Thyroid gland (tissue), 4 donors: Measurements from ENCODE around the gene SRRM5. TPM values are rescaled to one million over a fixed set of nuclear protein-coding genes. Genes with fewer than 3 reads are reported as not detected.
"Not testable (repeated sequence)": the region's sequence is repeated elsewhere in the genome, so short reads cannot be mapped to it uniquely, and the experiment has no call there.

ENCODE experiments used
- DNase-seq, 2 donors: peaks; one replicate each; pipeline ENCODE4 v3.0.0-alpha.2; 2019
- H3K27ac ChIP-seq, 3 donors: fragments of 200-600 bp; sonication (generic); 1 replicate in 2 of 3; 2 replicates in 1 of 3; pipeline ENCODE4 v1.5.1; 2016 to 2019; ENCODE audit warnings: mild to moderate bottlenecking in 1 of 3, moderate library complexity in 1 of 3
- H3K27me3 ChIP-seq: fragments of 200-600 bp; sonication (generic); one replicate; pipeline ENCODE4 v1.5.1; 2019
- H3K36me3 ChIP-seq, 2 donors: fragments of 200-600 bp; sonication (generic); one replicate each; pipeline ENCODE4 v1.5.1; 2016 to 2019
- H3K4me1 ChIP-seq, 2 donors: fragments of 200-600 bp; sonication (generic); one replicate each; pipeline ENCODE4 v1.5.1; 2017 to 2019
- H3K4me3 ChIP-seq, 3 donors: fragments of 200-600 bp; sonication (generic); replicated peaks in 1 of 3; 1 replicate in 2 of 3; 2 replicates in 1 of 3; pipeline ENCODE4 v1.5.1; 2016; ENCODE audit warnings: mild to moderate bottlenecking in 1 of 3
- H3K9me3 ChIP-seq: fragments of 200-600 bp; sonication (generic); one replicate; pipeline ENCODE4 v1.5.1; 2017
- CTCF ChIP-seq, 6 experiments: fragments of 200-600 bp in 3 of 6; fragments of 450-650 bp in 3 of 6; sonication (generic) in 3 of 6; IDR thresholded peaks; one replicate each; pipeline ENCODE4 v1.5.1; 2016 to 2019; ENCODE audit warnings: antibody characterized with exemption in 6 of 6, mild to moderate bottlenecking in 2 of 6, inconsistent platforms in 1 of 6, moderate library complexity in 1 of 6
- POLR2A ChIP-seq, 2 donors: fragments of 450-650 bp; IDR thresholded peaks; one replicate each; pipeline ENCODE4 v1.6.1; 2017; ENCODE audit warnings: antibody characterized with exemption in 2 of 2, mild to moderate bottlenecking in 2 of 2, moderate library complexity in 1 of 2
- WGBS, 2 donors: methylation state at CpG; one replicate each; pipeline ENCODE4 v1.1.5; 2017; 5-methylcytosine and 5-hydroxymethylcytosine counted together
- intact Hi-C: fragments of 100-400 bp; cut with DNase I; formaldehyde crosslinking; loops from one replicate; pipeline ENCODE4 v1.15.1; 2023
- total RNA-seq, 4 donors: library from RNA; depleted of rRNA; stranded (reverse); fragments of >200 nt; gene quantifications; one replicate each; pipeline ENCODE4 v1.2.3, GENCODE V29; 2016

Gene SRRM5
- total RNA-seq, 4 donors from 2014 or later, result 0.27 to 1.5 (median 0.59) TPM; not detected in 1

- Histone ChIP-seq H3K9me3 (no peaks in the 10 kb centered on the region), H3K4me1 (peaks cover 31 to 33% of the 10 kb centered on the region in 2 donors), H3K36me3 (peaks cover 10 to 18% of the 10 kb centered on the region in 2 donors), H3K27ac (no peak overlapping the region), H3K4me3 (no peak overlapping the region), H3K27me3 (no peaks in the 10 kb centered on the region)
- TF ChIP-seq CTCF (IDR thresholded peaks at IDR 0.05) (no peak), POLR2A (IDR thresholded peaks at IDR 0.05) (no peak)
- 63 to 72% methylated on average over 5 of the region's 5 CpGs for WGBS, 2 donors
- DNase-seq, result no peak
- intact Hi-C loops, result loop anchor here (2.0 to 10.0 kb wide), 2 partner anchors 23 to 63 kb away; partner anchors contain the start of genes PINLYP, XRCC1 and ZNF575
These were observed 14.0 kb upstream of the SRRM5 start for GRCh38 chr19:43597876-43598275.

- Histone ChIP-seq H3K4me3 (no peak overlapping the region), H3K27me3 (no peaks in the 10 kb centered on the region), H3K36me3 (peaks cover 6 to 15% of the 10 kb centered on the region in 2 donors), H3K9me3 (no peaks in the 10 kb centered on the region), H3K4me1 (peaks cover 29 to 33% of the 10 kb centered on the region in 2 donors), H3K27ac (no peak overlapping the region)
- DNase-seq, result no peak
- TF ChIP-seq CTCF (IDR thresholded peaks at IDR 0.05), result no peak
- no peak for TF ChIP-seq POLR2A (IDR thresholded peaks at IDR 0.05)
- 94 to 95% methylated on average over 16 to 17 of the region's 19 CpGs for WGBS, 2 donors
- intact Hi-C loops, result loop anchor here (10.0 kb wide), 1 partner anchor 64 kb away; the partner anchor contains the start of gene ZNF575
These were observed 13.2 kb upstream of the SRRM5 start for GRCh38 chr19:43598445-43599240.

GRCh38 chr19:43599635-43600295 lies 12.1 kb upstream of the SRRM5 start:
- intact Hi-C loops, result loop anchor here (10.0 kb wide), 1 partner anchor 65 kb away; the partner anchor contains the start of gene ZNF575
- peaks cover 18 to 22% of the 10 kb centered on the region in 2 donors for H3K4me1 ChIP-seq
- H3K27ac ChIP-seq, result no peak overlapping the region
- H3K27me3 ChIP-seq, result no peaks in the 10 kb centered on the region
- 89 to 93% methylated on average over 4 of the region's 4 CpGs for WGBS, 2 donors
- no peak for DNase-seq
- no peak overlapping the region for H3K4me3 ChIP-seq
- H3K9me3 ChIP-seq, result no peaks in the 10 kb centered on the region
- TF ChIP-seq POLR2A (IDR thresholded peaks at IDR 0.05) (no peak), CTCF (IDR thresholded peaks at IDR 0.05) (no peak)
- H3K36me3 ChIP-seq, result peaks cover 6 to 8% of the 10 kb centered on the region in 2 donors

- 66 to 89% methylated on average over 5 of the region's 5 CpGs for WGBS, 2 donors
- H3K9me3 ChIP-seq, H3K27ac ChIP-seq, H3K36me3 ChIP-seq, intact Hi-C loops, DNase-seq, H3K4me3 ChIP-seq, H3K27me3 ChIP-seq: not testable (repeated sequence)
- H3K4me1 ChIP-seq, result peaks cover 13 to 16% of the 10 kb centered on the region in 2 donors
These were observed 11.6 kb upstream of the SRRM5 start for GRCh38 chr19:43600326-43600725.

GRCh38 chr19:43605875-43606568 lies 5.9 kb upstream of the SRRM5 start:
- H3K27me3 ChIP-seq, result no peaks in the 10 kb centered on the region
- no peaks in the 10 kb centered on the region for H3K4me1 ChIP-seq
- intact Hi-C loops, result no loop called here
- WGBS, 2 donors, result 77 to 85% methylated on average over 7 of the region's 7 CpGs
- H3K9me3 ChIP-seq, result no peaks in the 10 kb centered on the region
- peaks cover 0 to 6% of the 10 kb centered on the region in 2 donors for H3K36me3 ChIP-seq
- DNase-seq, result no peak
- no peak overlapping the region for H3K27ac ChIP-seq
- TF ChIP-seq CTCF (IDR thresholded peaks at IDR 0.05) (no peak), POLR2A (IDR thresholded peaks at IDR 0.05) (no peak)
- H3K4me3 ChIP-seq, result no peak overlapping the region
